Trophoblast cell (in vitro differentiated cells and primary cell): ENCODE results near the gene SRPK2.

Experiments used
- DNase-seq, 2 donors: peaks; one replicate each; pipeline ENCODE4 v3.0.0-alpha.2; 2016
- H2AFZ ChIP-seq: 2 replicates; pipeline ENCODE4 v1.6.1; 2013; ENCODE audit warnings: low read length, moderate library complexity, mild to moderate bottlenecking; ENCODE audit not compliant: insufficient read depth, poor library complexity
- H2AK5ac ChIP-seq: 2 replicates; pipeline ENCODE4 v1.6.1; 2013; ENCODE audit warnings: mild to moderate bottlenecking, low read length
- H2BK120ac ChIP-seq: 2 replicates; pipeline ENCODE4 v1.6.1; 2013; ENCODE audit warnings: low read length, mild to moderate bottlenecking, moderate library complexity; ENCODE audit not compliant: insufficient read depth, poor library complexity
- H2BK12ac ChIP-seq: 2 replicates; pipeline ENCODE4 v1.6.1; 2013; ENCODE audit warnings: mild to moderate bottlenecking, low read length, moderate library complexity
- H2BK5ac ChIP-seq: 2 replicates; pipeline ENCODE4 v1.6.1; 2013; ENCODE audit warnings: low read length, low read depth, moderate library complexity, mild to moderate bottlenecking; ENCODE audit not compliant: poor library complexity
- H3K14ac ChIP-seq: 2 replicates; pipeline ENCODE4 v1.6.1; 2013; ENCODE audit warnings: mild to moderate bottlenecking, low read length
- H3K18ac ChIP-seq: 2 replicates; pipeline ENCODE4 v1.6.1; 2013; ENCODE audit warnings: mild to moderate bottlenecking, low read length
- H3K23ac ChIP-seq: 2 replicates; pipeline ENCODE4 v1.6.1; 2013; ENCODE audit warnings: low read length
- H3K27ac ChIP-seq: 2 replicates; pipeline ENCODE4 v1.5.1; 2013; ENCODE audit warnings: low read depth, mild to moderate bottlenecking, inconsistent platforms, low read length, moderate library complexity
- H3K27me3 ChIP-seq: 2 replicates; pipeline ENCODE4 v1.6.1; 2013; ENCODE audit warnings: inconsistent platforms, mild to moderate bottlenecking, low read length, moderate library complexity; ENCODE audit not compliant: insufficient read depth
- H3K36me3 ChIP-seq, 2 experiments: 1 replicate in 1 of 2; 2 replicates in 1 of 2; pipeline ENCODE4 v1.6.1; 2013; ENCODE audit warnings: low read length in 2 of 2, mild to moderate bottlenecking in 2 of 2, moderate library complexity in 1 of 2; ENCODE audit not compliant: insufficient read depth in 2 of 2, control insufficient read depth in 1 of 2
- H3K4ac ChIP-seq: 2 replicates; pipeline ENCODE4 v1.6.1; 2013; ENCODE audit warnings: low read depth, mild to moderate bottlenecking, low read length, moderate library complexity
- H3K4me1 ChIP-seq, 2 experiments: 1 replicate in 1 of 2; 2 replicates in 1 of 2; pipeline ENCODE4 v1.6.1; 2013; ENCODE audit warnings: low read length in 2 of 2, mild to moderate bottlenecking in 2 of 2, moderate library complexity in 1 of 2; ENCODE audit not compliant: insufficient read depth in 2 of 2, control insufficient read depth in 1 of 2
- H3K4me2 ChIP-seq: 2 replicates; pipeline ENCODE4 v1.6.1; 2013; ENCODE audit warnings: inconsistent platforms, mild to moderate bottlenecking, low read length, moderate library complexity
- H3K4me3 ChIP-seq: 2 replicates; pipeline ENCODE4 v1.5.1; 2013; ENCODE audit warnings: mild to moderate bottlenecking, low read depth, low read length, inconsistent platforms
- H3K79me1 ChIP-seq: one replicate; pipeline ENCODE4 v1.6.1; 2013; ENCODE audit warnings: low read length
- H3K79me2 ChIP-seq: 2 replicates; pipeline ENCODE4 v1.6.1; 2013; ENCODE audit warnings: low read length, mild to moderate bottlenecking; ENCODE audit not compliant: control insufficient read depth, insufficient read depth, poor library complexity
- H3K9ac ChIP-seq: 2 replicates; pipeline ENCODE4 v1.6.1; 2013; ENCODE audit warnings: mild to moderate bottlenecking, low read length
- H3K9me3 ChIP-seq: 2 replicates; pipeline ENCODE4 v1.6.1; 2013; ENCODE audit warnings: low read depth, mild to moderate bottlenecking, control low read depth, inconsistent platforms, low read length; ENCODE audit not compliant: insufficient read depth
- H4K12ac ChIP-seq: 2 replicates; pipeline ENCODE4 v1.6.1; 2013; ENCODE audit warnings: low read depth, mild to moderate bottlenecking, low read length, moderate library complexity
- H4K8ac ChIP-seq: 2 replicates; pipeline ENCODE4 v1.6.1; 2013; ENCODE audit warnings: low read depth, mild to moderate bottlenecking, low read length, moderate library complexity
- H4K91ac ChIP-seq: one replicate; pipeline ENCODE4 v1.6.1; 2013; ENCODE audit warnings: low read depth, mild to moderate bottlenecking, low read length, moderate library complexity
- whole genome bisulfite sequencing: extraction: QIAGEN DNeasy Blood & Tissue Kit; methylation state at CpG from one replicate; pipeline ENCODE4 v1.1.7; 2013; ENCODE audit warnings: missing lambda C conversion rate; ENCODE audit not compliant: insufficient read length, insufficient coverage; ENCODE audit errors: extremely low coverage; 5-methylcytosine and 5-hydroxymethylcytosine counted together

SRPK2 gene

GRCh38 chr7:105215182-105215581, 173.5 kb downstream of the SRPK2 start:
- H4K8ac ChIP-seq = no peak overlapping the region
- H3K4me2 ChIP-seq = no peak overlapping the region
- no peaks in the 10 kb centered on the region for H3K27me3 ChIP-seq
- DNase-seq = no peak
- no peak overlapping the region for H2AK5ac ChIP-seq
- H2AFZ ChIP-seq = no peak overlapping the region
- H3K9me3 ChIP-seq = no peaks in the 10 kb centered on the region
- H3K9ac ChIP-seq = no peak overlapping the region
- H3K23ac ChIP-seq = no peak overlapping the region
- no peak overlapping the region for H2BK5ac ChIP-seq
- H3K4me1 ChIP-seq = peaks cover 0 to 5% of the 10 kb centered on the region in 2 experiments
- H2BK12ac ChIP-seq = no peak overlapping the region
- H2BK120ac ChIP-seq = no peak overlapping the region
- H3K79me1 ChIP-seq = no peaks in the 10 kb centered on the region
- no CpG with 5 or more reads among the region's 4 CpGs for WGBS
- no peak overlapping the region for H4K91ac ChIP-seq
- no peak overlapping the region for H3K4me3 ChIP-seq
- no peak overlapping the region for H3K18ac ChIP-seq
- H3K4ac ChIP-seq = no peak overlapping the region
- no peak overlapping the region for H3K14ac ChIP-seq
- no peaks in the 10 kb centered on the region for H3K36me3 ChIP-seq
- H4K12ac ChIP-seq = no peak overlapping the region
- no peaks in the 10 kb centered on the region for H3K79me2 ChIP-seq
- H3K27ac ChIP-seq = no peak overlapping the region

- Histone ChIP-seq H3K79me2 (no peaks in the 10 kb centered on the region), H3K14ac (no peak overlapping the region), H3K27ac (no peak overlapping the region), H2AK5ac (no peak overlapping the region), H4K91ac (no peak overlapping the region), H3K23ac (no peak overlapping the region), H3K4ac (no peak overlapping the region), H3K36me3 (no peaks in the 10 kb centered on the region), H4K12ac (no peak overlapping the region), H3K9ac (no peak overlapping the region), H2BK12ac (no peak overlapping the region), H3K79me1 (no peaks in the 10 kb centered on the region), H4K8ac (no peak overlapping the region), H3K9me3 (no peaks in the 10 kb centered on the region), H3K4me1 (peaks cover 0 to 2% of the 10 kb centered on the region in 2 experiments), H2BK5ac (no peak overlapping the region), H3K27me3 (no peaks in the 10 kb centered on the region), H3K4me2 (no peak overlapping the region), H3K4me3 (no peak overlapping the region), H2BK120ac (no peak overlapping the region), H2AFZ (no peak overlapping the region), H3K18ac (no peak overlapping the region)
- no CpG with 5 or more reads among the region's 2 CpGs for WGBS
- no peak for DNase-seq
Observed at GRCh38 chr7:105213611-105214010, 175.1 kb downstream of the SRPK2 start.

- H3K27ac ChIP-seq = no peak overlapping the region
- no peak overlapping the region for H2AK5ac ChIP-seq
- H4K12ac ChIP-seq = no peak overlapping the region
- H3K4me2 ChIP-seq = no peak overlapping the region
- H2AFZ ChIP-seq = no peak overlapping the region
- no peak overlapping the region for H2BK120ac ChIP-seq
- H3K4me3 ChIP-seq = no peak overlapping the region
- H3K23ac ChIP-seq = no peak overlapping the region
- H3K79me1 ChIP-seq = no peaks in the 10 kb centered on the region
- H4K91ac ChIP-seq = no peak overlapping the region
- H2BK12ac ChIP-seq = no peak overlapping the region
- H3K36me3 ChIP-seq = no peaks in the 10 kb centered on the region
- H3K14ac ChIP-seq = no peak overlapping the region
- no peaks in the 10 kb centered on the region for H3K79me2 ChIP-seq
- H3K27me3 ChIP-seq = no peaks in the 10 kb centered on the region
- H2BK5ac ChIP-seq = no peak overlapping the region
- no peak overlapping the region for H4K8ac ChIP-seq
- no peak for DNase-seq
- H3K9ac ChIP-seq = no peak overlapping the region
- H3K4me1 ChIP-seq = no peaks in the 10 kb centered on the region
- no peak overlapping the region for H3K18ac ChIP-seq
- H3K4ac ChIP-seq = no peak overlapping the region
- no CpG with 5 or more reads among the region's 1 CpG for WGBS
- H3K9me3 ChIP-seq = no peaks in the 10 kb centered on the region
Observed at GRCh38 chr7:105212212-105212611, 176.5 kb downstream of the SRPK2 start.

GRCh38 chr7:105210721-105211205, 178.0 kb downstream of the SRPK2 start:
- Histone ChIP-seq H3K79me2 (no peaks in the 10 kb centered on the region), H4K12ac (no peak overlapping the region), H3K27me3 (no peaks in the 10 kb centered on the region), H3K23ac (no peak overlapping the region), H3K4ac (no peak overlapping the region), H3K4me2 (no peak overlapping the region), H3K9me3 (no peaks in the 10 kb centered on the region), H2AFZ (peak overlapping the region; percentile 17), H3K9ac (no peak overlapping the region), H2BK120ac (no peak overlapping the region), H3K4me1 (no peaks in the 10 kb centered on the region), H3K27ac (no peak overlapping the region), H4K91ac (no peak overlapping the region), H2BK5ac (no peak overlapping the region), H3K79me1 (no peaks in the 10 kb centered on the region), H3K36me3 (no peaks in the 10 kb centered on the region), H3K18ac (no peak overlapping the region), H3K14ac (no peak overlapping the region), H3K4me3 (no peak overlapping the region), H4K8ac (no peak overlapping the region), H2AK5ac (no peak overlapping the region), H2BK12ac (no peak overlapping the region)
- no CpG with 5 or more reads among the region's 5 CpGs for WGBS
- no peak for DNase-seq
